ENCODE results near the gene ZNF354B. TPM values are rescaled to one million over a fixed set of nuclear protein-coding genes. Genes with fewer than 3 reads are reported as not detected.

Gene ZNF354B
- 3.2 to 5.4 TPM (median 5.0 TPM) in 5 replicates for total RNA-seq (2022; extraction: Qiagen RNA extraction; ENCODE audit: low read depth)

DNA sequence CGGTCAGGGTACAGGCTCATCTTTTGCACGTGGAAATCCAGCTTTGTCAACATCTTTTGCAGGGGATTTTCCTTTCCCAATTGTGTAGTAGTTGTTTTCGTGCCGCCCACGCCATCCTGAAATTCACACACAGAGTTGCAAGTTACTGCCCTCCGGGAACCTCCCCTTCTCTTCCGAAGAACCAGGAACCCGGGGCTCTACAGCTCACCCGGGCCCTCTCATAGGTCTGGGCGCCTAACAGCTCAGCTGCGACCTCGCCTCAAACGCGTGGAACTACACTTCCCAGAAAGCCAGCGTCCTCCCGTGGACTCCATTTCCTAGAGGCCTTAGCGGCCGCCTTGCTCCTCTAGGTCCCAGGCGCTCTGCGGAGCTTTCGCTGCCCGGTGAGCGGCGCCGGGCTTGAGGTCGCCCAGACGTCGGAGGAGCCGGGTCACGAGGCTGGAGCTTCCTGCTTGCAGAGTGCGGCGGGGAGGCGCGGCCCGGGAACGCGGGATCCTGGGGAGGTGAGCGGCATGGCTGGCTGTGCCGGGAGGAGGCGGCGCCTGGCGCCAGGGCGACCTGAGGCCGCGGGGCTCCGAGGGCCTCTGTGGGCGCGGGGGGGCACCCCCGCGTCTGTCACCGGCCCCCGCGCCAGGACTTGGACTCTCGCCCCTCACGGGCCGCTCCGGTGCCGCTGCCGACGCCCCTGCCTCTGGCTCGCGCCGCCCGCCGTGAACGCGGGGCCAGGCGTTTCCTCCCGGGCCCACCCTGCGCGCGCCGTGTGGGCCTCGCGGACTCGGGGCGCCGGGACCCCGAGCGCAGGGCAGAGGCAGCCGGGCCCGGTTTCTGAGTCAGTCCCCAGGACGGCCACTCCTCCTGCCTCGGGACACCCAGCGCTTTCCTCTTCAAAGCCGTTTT is at the start of gene ZNF354B:
Gene ZNF354B (plus strand): TSS at position 329 of the 897 bp plus-strand sequence. CDS start 1,095 bp downstream, outside the sequence.

GRCh38 chr5:178895615-178896571 is 36.1 kb downstream of the ZNF354B start, which contains the start of gene ZFP2:
Gene ZFP2 (plus strand): TSS chr5:178895913. CDS start chr5:178931314, 35,401 bp downstream.

Other genes starting within 250 kb of the ZNF354B start
- gene CLK4, start 232.9 kb upstream of the ZNF354B start, total RNA-seq (2022; extraction: Qiagen RNA extraction; ENCODE audit: low read depth), result 7.1 to 9.7 TPM (median 7.6 TPM) in 5 replicates
- 5.7 to 8.2 TPM (median 7.9 TPM) in 5 replicates for gene ZNF354A, start 129.3 kb upstream of the ZNF354B start, total RNA-seq (2022; extraction: Qiagen RNA extraction; ENCODE audit: low read depth)
- gene ZFP2, start 36.0 kb downstream of the ZNF354B start, total RNA-seq (2022; extraction: Qiagen RNA extraction; ENCODE audit: low read depth), result not detected in 5 replicates
- gene ZNF454, start 81.2 kb downstream of the ZNF354B start, total RNA-seq (2022; extraction: Qiagen RNA extraction; ENCODE audit: low read depth), result not detected in 5 replicates
- not detected in 5 replicates for gene GRM6, start 135.4 kb downstream of the ZNF354B start, total RNA-seq (2022; extraction: Qiagen RNA extraction; ENCODE audit: low read depth)
- gene ZNF879, start 163.9 kb downstream of the ZNF354B start, total RNA-seq (2022; extraction: Qiagen RNA extraction; ENCODE audit: low read depth), result 0.51 to 1.1 TPM (median 0.90 TPM) in 5 replicates
- gene ZNF354C, start 200.4 kb downstream of the ZNF354B start, total RNA-seq (2022; extraction: Qiagen RNA extraction; ENCODE audit: low read depth), result 0.50 to 1.0 TPM (median 0.70 TPM) in 5 replicates

Measured in A549 treated with GW870086 at 1 μM for 4 hours (cell line).